Measurements from ENCODE around the gene CELF5.

CELF5 gene

DNA sequence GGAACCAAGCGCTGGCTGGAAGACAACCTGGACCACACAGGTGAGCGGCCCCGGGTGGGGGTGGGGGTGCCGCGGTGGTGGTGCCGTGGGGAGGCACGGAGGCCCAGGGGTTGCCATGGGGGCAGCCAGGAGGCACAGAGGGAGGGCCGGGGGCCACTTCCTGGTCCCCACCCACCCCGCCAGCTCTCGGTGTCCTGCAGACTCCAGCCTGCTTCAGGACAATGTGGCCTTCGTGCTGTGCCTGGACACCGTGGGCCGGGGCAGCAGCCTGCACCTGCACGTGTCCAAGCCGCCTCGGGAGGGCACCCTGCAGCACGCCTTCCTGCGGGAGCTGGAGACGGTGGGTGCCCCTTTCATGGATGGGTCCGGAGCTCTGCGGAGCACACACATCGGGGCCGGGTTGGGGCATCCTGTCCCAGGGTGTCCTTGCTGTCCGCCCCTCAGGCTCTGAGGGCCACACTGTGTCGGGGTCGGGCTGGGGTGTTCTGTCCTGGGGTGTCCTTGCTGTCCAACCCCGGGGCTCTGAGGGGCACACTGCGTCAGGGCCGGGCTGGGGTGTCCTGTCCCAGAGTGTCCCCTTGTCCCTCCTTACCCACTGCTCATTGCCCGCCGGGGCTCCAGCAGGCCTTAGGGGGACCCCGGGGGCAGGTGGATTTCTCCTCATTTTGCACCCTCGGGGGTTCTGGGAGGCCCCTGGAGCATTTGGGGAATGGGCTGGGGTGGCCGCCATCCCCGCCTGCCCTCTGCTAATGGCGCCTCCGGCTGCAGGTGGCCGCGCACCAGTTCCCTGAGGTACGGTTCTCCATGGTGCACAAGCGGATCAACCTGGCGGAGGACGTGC is 20.4 kb upstream of the CELF5 start:
- Histone ChIP-seq H3K36me3 (ENCODE audit: insufficient read depth, low read length) (peaks cover 53% of the 10 kb centered on the region), H3K9me2 (ENCODE audit: low read depth, low read length) (no peaks in the 10 kb centered on the region), H3F3A (ENCODE audit: insufficient read depth, low read length) (no peaks in the 10 kb centered on the region), H4K20me1 (ENCODE audit: insufficient read depth, low read length) (no peaks in the 10 kb centered on the region), H3K4me2 (ENCODE audit: low read length) (no peak overlapping the region), H3K9me3 (ENCODE audit: low read length) (no peaks in the 10 kb centered on the region), H3K4me1 (ENCODE audit: insufficient read depth, low read length, severe bottlenecking) (no peaks in the 10 kb centered on the region), H2AFZ (ENCODE audit: low read length) (no peak overlapping the region), H3K9ac (ENCODE audit: low read length) (no peak overlapping the region), H3K27ac (ENCODE audit: low read depth, low read length, poor library complexity, severe bottlenecking) (no peak overlapping the region), H3K27me3 (ENCODE audit: insufficient read depth, low read length) (no peaks in the 10 kb centered on the region), H3K4me3 (ENCODE audit: low read depth, low read length, poor library complexity, severe bottlenecking) (no peak overlapping the region), H3K79me2 (ENCODE audit: insufficient read depth, low read length) (no peaks in the 10 kb centered on the region)
- TF ChIP-seq, protein P1, sequence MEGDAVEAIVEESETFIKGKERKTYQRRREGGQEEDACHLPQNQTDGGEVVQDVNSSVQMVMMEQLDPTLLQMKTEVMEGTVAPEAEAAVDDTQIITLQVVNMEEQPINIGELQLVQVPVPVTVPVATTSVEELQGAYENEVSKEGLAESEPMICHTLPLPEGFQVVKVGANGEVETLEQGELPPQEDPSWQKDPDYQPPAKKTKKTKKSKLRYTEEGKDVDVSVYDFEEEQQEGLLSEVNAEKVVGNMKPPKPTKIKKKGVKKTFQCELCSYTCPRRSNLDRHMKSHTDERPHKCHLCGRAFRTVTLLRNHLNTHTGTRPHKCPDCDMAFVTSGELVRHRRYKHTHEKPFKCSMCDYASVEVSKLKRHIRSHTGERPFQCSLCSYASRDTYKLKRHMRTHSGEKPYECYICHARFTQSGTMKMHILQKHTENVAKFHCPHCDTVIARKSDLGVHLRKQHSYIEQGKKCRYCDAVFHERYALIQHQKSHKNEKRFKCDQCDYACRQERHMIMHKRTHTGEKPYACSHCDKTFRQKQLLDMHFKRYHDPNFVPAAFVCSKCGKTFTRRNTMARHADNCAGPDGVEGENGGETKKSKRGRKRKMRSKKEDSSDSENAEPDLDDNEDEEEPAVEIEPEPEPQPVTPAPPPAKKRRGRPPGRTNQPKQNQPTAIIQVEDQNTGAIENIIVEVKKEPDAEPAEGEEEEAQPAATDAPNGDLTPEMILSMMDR (IDR thresholded peaks at IDR 0.05; ENCODE audit: low read length): no peak
- TF ChIP-seq EZH2 (IDR thresholded peaks at IDR 0.05; ENCODE audit: borderline replicate concordance, low read length): no peak

DNA sequence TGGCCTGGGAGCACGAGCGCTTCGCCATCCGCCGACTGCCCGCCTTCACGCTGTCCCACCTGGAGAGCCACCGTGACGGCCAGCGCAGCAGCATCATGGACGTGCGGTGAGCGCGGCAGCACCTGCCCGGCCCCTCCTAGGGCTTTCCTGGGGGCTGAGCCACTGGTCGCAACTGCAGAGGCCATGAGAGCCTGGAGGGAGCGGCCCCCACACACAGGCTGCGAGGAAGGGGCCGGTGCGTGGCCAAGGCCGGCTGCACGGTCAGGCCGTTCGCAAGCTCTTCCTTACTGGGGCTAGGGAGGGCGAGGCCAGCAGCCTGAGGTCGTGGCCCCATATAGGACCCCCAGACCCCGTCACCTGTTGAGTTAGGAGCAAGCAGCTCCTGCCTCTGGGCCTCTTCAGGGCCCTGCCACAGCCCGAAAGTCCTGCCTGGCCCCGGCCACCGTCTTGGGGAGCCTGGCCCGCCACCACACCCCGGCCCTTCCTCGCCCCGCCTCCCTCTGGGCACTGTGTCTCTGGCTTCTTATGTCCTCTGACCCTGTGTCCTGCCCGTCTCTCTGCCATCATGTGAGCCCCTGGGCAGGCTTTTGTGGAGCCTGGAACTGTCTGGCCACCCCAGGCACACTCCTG is 19.7 kb upstream of the CELF5 start:
- H3K9me2 ChIP-seq (ENCODE audit: low read depth, low read length): no peaks in the 10 kb centered on the region
- H3K4me3 ChIP-seq (ENCODE audit: low read depth, low read length, poor library complexity, severe bottlenecking): no peak overlapping the region
- no peak overlapping the region for H3K4me2 ChIP-seq (ENCODE audit: low read length)
- H3K9ac ChIP-seq (ENCODE audit: low read length): no peak overlapping the region
- peaks cover 54% of the 10 kb centered on the region for H3K36me3 ChIP-seq (ENCODE audit: insufficient read depth, low read length)
- TF ChIP-seq, protein P1 (IDR thresholded peaks at IDR 0.05; ENCODE audit: low read length): no peak
- TF ChIP-seq EZH2 (IDR thresholded peaks at IDR 0.05; ENCODE audit: borderline replicate concordance, low read length): no peak
- no peaks in the 10 kb centered on the region for H3K4me1 ChIP-seq (ENCODE audit: insufficient read depth, low read length, severe bottlenecking)
- no peaks in the 10 kb centered on the region for H3K9me3 ChIP-seq (ENCODE audit: low read length)
- H3F3A ChIP-seq (ENCODE audit: insufficient read depth, low read length): no peaks in the 10 kb centered on the region
- no peak overlapping the region for H2AFZ ChIP-seq (ENCODE audit: low read length)
- H4K20me1 ChIP-seq (ENCODE audit: insufficient read depth, low read length): no peaks in the 10 kb centered on the region
- H3K79me2 ChIP-seq (ENCODE audit: insufficient read depth, low read length): no peaks in the 10 kb centered on the region
- no peak overlapping the region for H3K27ac ChIP-seq (ENCODE audit: low read depth, low read length, poor library complexity, severe bottlenecking)
- H3K27me3 ChIP-seq (ENCODE audit: insufficient read depth, low read length): no peaks in the 10 kb centered on the region

DNA sequence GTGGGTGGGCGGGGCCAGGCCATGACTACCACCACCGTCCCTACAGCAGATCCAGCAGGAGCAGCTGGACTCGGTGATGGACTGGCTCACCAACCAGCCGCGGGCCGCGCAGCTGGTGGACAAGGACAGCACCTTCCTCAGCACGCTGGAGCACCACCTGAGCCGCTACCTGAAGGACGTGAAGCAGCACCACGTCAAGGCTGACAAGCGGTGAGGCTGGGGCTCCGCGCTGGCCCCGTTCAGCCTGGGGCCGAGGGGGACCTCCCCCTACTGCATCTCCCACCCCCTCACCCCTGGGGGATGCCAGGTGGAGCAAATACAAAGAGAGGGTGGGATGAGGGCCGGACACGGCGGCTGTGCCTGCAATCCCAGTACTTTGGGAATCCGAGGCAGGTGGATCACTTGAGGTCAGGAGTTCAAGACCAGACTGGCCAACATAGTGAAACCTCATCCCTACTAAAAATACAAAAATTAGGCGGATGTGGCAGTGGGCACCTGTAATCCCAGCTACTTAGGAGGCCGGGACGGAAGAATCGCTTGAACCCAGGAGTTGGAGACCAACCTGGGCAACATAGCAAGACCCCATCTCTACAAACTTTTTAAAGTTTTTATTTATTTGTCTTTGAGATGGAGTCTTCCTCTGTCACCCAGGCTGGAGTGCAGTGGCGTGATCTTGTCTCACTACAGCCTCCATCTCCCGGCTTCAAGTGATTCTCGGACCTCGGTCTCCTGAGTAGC is 18.1 kb upstream of the CELF5 start:
- no peaks in the 10 kb centered on the region for H3K79me2 ChIP-seq (ENCODE audit: insufficient read depth, low read length)
- no peak overlapping the region for H3K4me3 ChIP-seq (ENCODE audit: low read depth, low read length, poor library complexity, severe bottlenecking)
- no peak overlapping the region for H3K4me2 ChIP-seq (ENCODE audit: low read length)
- H4K20me1 ChIP-seq (ENCODE audit: insufficient read depth, low read length): no peaks in the 10 kb centered on the region
- no peak overlapping the region for H3K27ac ChIP-seq (ENCODE audit: low read depth, low read length, poor library complexity, severe bottlenecking)
- no peak overlapping the region for H3K9ac ChIP-seq (ENCODE audit: low read length)
- TF ChIP-seq EZH2 (IDR thresholded peaks at IDR 0.05; ENCODE audit: borderline replicate concordance, low read length): no peak
- TF ChIP-seq, protein P1 (IDR thresholded peaks at IDR 0.05; ENCODE audit: low read length): no peak
- H3K36me3 ChIP-seq (ENCODE audit: insufficient read depth, low read length): peaks cover 46% of the 10 kb centered on the region
- H3K4me1 ChIP-seq (ENCODE audit: insufficient read depth, low read length, severe bottlenecking): no peaks in the 10 kb centered on the region
- H3F3A ChIP-seq (ENCODE audit: insufficient read depth, low read length): no peaks in the 10 kb centered on the region
- no peaks in the 10 kb centered on the region for H3K9me2 ChIP-seq (ENCODE audit: low read depth, low read length)
- no peaks in the 10 kb centered on the region for H3K9me3 ChIP-seq (ENCODE audit: low read length)
- H3K27me3 ChIP-seq (ENCODE audit: insufficient read depth, low read length): no peaks in the 10 kb centered on the region
- no peak overlapping the region for H2AFZ ChIP-seq (ENCODE audit: low read length)
